NCI-H2081 (cell line): Measurements from ENCODE around the gene SP1.

ENCODE experiments used
- DNase-seq, 2 experiments: peaks; one replicate each; lab custom pipeline; 2025; lab: John Stamatoyannopoulos, UW

SP1 gene

DNA sequence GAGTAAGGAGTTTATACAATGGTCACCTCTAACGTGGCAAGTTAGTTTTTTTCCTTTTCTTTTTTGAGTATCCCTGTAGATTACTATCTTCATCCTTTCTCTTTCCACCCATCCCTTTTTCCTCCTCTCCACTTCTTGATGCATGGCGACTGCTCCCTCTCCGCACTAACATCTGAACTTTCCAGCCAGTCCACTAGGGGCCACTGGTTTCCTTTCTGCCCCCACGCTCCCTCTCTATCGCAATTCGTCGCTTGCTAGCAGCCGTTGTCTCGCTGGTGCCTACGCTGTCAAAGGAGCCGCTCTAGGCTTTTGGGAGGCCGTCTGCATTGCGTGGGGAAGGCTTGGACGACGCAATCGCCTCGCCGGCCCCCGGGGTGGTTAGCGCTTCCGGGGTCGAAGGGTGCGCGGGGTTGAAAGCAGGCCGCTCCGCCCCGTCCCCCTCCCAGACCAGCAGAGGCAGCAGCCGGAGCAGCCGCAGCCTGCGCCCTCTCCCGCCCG lies 71.7 kb downstream of the SP1 start, which contains the start of gene PCBP2:
PCBP2 (plus strand) TSS at position 442 of the 498 bp plus-strand sequence. CDS start 2,699 bp downstream, outside the sequence.
- DNase-seq, result peak; percentile 99

DNA sequence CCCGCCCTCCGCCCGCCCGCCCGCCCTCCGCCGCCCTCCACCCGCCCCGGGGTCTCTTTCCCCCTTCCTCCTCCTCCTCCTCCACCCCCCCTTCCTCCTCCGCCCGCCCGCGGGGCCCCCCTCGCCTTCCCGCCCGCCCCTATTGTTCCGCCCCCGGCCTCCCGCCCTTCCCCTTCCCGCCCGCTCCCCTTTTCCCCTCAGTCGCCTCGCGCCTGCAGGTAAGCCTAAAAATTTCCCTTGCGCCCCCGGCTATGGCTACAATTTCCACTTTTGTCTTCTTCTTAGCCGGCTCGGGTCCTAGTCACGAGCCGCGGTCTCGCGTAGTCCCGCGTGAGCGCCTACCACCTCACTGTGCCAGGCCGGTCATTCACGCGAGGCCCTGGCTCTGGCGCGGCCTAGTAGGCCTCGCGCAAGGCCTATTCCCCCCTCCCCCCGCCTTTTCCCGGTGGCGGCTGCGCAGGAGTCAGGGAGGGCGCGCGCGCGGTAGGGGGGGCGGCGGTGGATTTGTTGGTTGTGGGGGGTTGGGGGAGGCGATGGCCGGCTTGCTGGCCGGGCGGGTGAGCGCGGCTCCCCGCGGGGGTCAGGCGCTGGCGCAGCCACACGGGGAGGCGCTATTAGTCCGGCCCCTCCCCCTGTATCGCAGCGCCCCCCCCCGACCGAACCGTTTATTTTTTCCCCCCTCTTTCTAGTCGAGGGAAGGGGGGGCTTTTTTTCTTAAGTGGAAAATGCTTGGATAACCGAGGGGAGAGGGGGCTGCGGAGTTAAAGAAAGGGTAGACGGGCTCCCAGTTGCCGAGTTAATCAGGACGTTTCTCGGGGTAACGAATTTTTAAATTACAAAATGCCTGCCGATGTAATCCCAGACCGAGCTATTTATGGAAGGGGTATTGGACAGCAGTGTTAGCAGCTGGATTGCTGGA lies 72.4 kb downstream of the SP1 start:
- DNase-seq, result peak; percentile 83 to 89

DNA sequence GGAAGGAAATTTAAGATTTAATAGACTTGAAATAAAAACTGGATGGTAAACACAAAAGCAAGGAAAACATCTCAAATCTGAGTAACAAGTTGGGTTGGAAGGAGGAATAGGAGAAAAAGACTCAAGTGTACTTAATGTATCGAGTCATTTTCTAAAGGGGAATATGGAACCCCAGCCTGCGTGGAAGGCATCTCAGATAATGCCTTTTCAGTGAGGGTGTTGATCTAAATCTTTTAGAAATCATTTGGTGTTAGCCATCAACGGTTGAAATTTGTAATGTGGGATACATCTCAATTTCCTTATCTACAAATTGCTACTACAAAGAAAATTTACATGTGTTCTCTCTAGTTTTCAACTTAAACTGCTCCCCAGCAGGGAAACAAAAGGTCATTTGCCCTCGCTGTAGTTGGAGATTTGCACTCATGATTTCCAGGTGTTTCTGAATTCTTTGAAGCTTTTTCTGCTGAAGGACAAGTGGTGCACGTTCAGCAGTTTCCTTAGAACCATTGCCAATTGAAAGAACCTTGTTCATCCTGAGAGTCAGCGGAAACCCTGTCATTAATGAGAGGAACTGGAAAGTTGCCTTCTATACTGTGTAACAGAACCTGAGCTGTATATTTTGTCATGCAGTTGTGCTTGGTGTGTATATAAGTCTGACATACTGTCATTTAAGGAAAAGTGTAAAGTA lies 74.1 kb downstream of the SP1 start:
- DNase-seq, result no peak

DNA sequence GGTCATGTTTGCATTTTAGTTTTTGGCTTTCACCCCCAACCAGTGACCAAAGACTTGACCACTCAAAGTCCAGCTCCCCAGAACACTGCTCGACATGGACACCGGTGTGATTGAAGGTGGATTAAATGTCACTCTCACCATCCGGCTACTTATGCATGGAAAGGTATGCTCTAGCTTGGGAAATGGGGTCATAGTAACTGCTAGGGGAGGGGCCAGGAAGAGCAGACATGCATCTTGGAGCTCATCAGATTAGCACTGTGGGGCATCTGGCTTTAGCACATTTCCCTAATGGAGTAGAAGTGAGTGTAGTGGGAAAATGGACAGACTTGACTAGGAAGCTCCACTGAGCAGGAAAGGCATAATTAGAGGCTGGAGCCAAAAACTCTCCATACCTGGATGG lies 74.7 kb downstream of the SP1 start:
- peak in 1 of 2 experiments; percentile 17 for DNase-seq

DNA sequence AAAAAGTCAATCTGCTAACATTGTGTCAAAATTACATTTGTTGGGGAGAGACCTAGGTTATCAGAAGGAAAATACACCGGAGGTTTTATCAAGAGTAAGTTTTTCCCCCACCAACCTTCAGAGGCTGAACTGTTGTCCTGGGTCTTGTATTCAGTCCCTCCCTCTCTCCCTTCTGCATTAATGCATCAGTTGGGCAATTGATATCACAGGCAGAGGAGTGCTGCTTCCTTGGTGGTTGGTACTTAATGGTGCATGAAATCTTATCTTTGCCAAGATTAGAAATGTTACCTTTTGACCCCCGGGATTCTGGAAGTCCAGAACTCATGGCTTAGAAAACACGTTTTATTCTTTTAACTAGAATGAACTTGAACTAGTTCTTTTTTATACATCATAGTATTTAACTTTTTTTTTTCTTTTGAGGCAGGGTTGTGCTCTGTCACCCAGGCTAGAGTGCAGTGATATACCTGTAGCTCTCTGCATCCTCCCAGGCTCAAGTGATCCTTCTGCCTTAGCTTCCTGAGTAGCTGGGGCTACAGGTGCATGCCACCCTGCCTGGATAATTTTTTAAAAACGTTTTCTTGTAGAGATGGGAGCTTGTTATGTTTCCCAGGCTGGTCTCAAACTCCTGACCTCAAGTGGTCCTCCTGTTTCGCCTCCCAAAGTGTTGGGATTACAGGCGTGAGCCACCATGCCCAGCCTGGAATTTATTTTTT lies 76.8 kb downstream of the SP1 start:
- no peak for DNase-seq

DNA sequence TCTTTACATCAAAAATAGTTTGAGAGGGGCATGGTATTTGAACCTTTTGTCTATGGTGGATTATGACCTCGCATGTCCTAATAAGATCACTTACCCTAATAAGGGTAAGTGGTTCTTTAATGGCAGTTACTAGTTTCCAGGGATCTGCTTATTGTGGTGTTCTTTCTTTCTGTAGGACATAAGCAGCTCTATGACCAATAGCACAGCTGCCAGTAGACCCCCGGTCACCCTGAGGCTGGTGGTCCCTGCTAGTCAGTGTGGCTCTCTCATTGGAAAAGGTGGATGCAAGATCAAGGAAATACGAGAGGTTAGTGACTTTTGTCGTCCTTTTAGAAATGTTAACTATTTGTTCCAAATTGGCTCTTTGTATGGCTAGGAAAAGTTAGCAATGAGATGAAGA lies 79.1 kb downstream of the SP1 start:
- no peak for DNase-seq

DNA sequence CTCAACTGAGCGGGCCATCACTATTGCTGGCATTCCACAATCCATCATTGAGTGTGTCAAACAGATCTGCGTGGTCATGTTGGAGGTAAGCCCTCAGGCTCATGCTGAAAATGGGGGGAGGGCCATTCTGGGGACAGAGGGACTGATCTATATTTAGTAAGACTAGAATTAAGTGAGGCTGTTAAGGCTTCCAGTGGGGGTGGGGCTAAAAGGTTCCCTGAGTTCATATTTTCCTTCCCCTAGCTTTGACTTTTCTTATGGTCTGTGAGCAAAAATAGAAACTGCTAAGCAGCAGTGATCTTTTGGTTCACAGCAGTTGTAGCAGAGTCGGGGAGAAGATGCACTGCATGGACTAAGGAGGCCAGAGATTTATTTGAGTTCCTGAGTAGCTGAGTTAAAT lies 81.1 kb downstream of the SP1 start:
- no peak for DNase-seq

DNA sequence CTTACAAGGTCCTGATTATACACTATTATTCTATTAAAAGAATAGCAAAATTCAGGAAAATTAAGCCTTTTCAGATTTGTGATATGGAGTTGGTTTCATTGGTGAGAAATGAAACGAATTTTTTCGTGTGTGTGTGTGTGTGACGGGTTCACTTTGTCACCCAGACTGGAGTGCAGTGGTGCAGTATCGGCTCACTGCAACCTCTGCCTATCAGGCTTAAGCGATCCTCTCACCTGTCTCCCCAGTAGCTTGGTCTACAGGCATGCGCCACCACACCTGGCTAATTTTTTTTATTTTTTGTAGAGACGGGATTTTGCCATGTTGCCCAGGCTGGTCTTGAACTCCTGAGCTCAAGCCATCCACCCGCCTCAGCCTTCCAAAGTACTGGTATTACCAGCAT lies 81.6 kb downstream of the SP1 start:
- no peak for DNase-seq

DNA sequence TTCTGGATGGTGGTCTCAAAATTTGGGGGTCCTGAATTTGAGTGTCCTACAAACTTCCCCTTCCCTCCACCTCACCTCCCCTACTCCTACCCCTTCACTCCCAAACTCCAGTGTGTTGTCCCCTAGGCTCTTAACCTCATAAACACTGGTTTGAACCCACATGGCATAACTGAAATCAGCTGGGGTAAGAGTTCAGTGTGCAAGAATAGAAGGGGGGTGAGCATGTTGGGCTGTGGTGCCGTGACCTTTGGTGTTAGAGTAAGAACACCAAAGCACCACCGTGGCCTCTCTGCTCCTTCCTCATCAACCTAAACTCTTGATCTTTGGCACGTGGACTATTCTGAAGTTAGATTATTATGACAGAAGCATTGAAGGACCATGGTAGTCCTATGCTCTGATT lies 83.0 kb downstream of the SP1 start:
- no peak for DNase-seq

DNA sequence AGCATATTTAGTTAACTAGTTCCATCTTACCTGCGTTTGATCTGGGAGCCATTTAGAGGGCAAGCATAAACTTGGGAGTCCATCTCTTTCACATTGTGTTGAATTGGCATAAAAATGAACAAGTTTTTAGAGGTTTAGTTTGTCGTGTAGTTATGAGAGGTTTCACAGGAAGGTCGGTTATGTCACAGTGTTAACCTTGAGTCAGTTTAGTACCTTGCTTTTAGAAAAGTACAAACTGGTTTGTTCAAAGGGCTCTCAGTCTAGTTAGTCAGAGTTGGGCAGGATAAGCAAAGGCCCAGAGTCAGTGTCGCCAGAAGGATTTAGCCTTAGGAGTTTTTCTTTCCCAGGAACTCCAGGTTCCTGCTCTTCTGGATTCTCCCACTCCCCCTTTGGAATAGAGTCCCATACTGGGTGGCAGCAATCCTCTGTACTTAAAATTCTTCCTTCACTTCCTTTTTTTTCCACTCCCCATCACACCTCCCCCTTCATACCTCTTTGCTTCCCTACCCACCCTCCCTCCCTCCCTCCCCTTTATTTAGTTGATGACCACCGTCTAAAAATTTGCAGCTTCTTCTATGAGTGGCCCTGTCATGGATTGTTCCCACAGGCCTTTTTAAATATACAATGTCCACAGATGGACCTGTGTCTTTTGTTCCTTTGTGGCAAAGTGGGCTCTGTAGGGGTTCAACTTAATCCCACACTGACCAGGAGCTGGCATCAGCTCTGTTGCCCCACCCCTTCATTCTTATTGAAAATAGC lies 84.0 kb downstream of the SP1 start:
- DNase-seq, result no peak

DNA sequence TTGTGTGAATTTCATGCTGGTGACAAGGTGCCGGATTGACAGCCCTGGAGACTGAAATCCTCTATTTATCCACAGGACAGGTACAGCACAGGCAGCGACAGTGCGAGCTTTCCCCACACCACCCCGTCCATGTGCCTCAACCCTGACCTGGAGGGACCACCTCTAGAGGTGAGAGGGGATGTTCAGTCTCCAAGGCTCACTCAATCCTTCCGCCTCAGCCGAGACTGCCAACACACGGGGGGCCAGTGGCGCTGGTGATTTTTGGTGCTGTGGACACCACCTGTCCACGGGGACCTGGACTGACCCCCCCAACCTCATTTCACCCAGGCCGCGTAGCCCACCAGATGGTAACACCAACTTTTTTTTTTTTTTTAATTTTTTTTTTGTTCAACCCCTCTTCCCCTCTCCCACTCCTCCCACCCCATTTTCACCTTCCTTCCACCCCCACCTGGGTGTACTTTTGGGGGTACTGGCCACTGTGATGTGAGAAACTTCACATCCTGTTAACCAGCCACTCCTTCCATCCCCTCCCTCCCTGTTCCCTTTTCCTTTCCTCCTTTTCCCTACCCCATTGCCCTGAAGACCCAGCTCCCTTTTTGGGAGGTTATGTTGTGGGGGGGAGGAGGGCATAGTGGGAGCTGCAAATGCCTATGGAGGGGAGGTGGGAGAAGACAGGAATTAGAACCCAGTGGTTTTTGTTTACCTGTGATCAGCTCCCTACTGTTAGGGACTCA lies 84.9 kb downstream of the SP1 start:
- DNase-seq, result no peak

DNA sequence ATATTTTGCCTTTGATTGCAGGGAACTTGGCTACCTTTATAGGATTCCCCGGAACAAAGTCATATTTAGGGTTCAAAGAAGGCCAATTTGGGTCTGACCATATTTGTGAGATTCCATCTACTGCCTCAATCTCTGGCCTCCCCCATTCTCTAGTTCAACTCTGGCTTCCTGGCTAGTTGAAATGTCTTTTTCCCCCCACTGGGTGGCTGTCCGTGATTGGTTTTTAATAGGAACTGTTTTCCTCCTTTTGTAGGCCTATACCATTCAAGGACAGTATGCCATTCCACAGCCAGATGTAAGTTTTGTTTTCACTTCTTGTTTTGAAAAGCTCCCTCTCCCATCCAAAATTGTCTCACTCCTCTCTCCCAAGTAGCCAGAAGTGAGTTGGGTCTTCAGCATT lies 85.7 kb downstream of the SP1 start:
- no peak for DNase-seq
